Endometrium (tissue), 2 donors: Measurements from ENCODE around the gene SIPA1L3.
"Not testable (repeated sequence)": the region's sequence is repeated elsewhere in the genome, so short reads cannot be mapped to it uniquely, and the experiment has no call there.

Source experiments
- FAIRE-seq: peaks from 2 replicates; lab custom pipeline; 2012; peaks lifted over from hg19 to GRCh38; lab: Jason Lieb, UNC
- donor health status: control.
- donor health status: control.

The SIPA1L3 gene

GRCh38 chr19:37920591-37921450 lies 13.8 kb downstream of the SIPA1L3 start:
- no peak for FAIRE-seq

- not testable (repeated sequence) for FAIRE-seq
These were observed 17.6 kb downstream of the SIPA1L3 start for GRCh38 chr19:37924573-37924972.

GRCh38 chr19:37925212-37925611 lies 18.2 kb downstream of the SIPA1L3 start:
- no peak for FAIRE-seq

- FAIRE-seq = no peak
These were observed 19.2 kb downstream of the SIPA1L3 start for GRCh38 chr19:37926255-37926654.

- no peak for FAIRE-seq
These were observed 19.7 kb downstream of the SIPA1L3 start for GRCh38 chr19:37926711-37927110.

- FAIRE-seq = no peak
These were observed 21.7 kb downstream of the SIPA1L3 start for GRCh38 chr19:37928527-37929286.

GRCh38 chr19:37929355-37929923 lies 22.4 kb downstream of the SIPA1L3 start:
- FAIRE-seq = no peak

GRCh38 chr19:37930416-37930815 lies 23.4 kb downstream of the SIPA1L3 start:
- no peak for FAIRE-seq

- FAIRE-seq = no peak
These were observed 25.1 kb downstream of the SIPA1L3 start for GRCh38 chr19:37931881-37932655.

GRCh38 chr19:37932985-37933936 lies 26.3 kb downstream of the SIPA1L3 start:
- FAIRE-seq = no peak

- no peak for FAIRE-seq
These were observed 26.9 kb downstream of the SIPA1L3 start for GRCh38 chr19:37933937-37934358.

- no peak for FAIRE-seq
These were observed 28.3 kb downstream of the SIPA1L3 start for GRCh38 chr19:37935341-37935740.

- no peak for FAIRE-seq
These were observed 29.2 kb downstream of the SIPA1L3 start for GRCh38 chr19:37936166-37936565.

- no peak for FAIRE-seq
These were observed 29.9 kb downstream of the SIPA1L3 start for GRCh38 chr19:37936886-37937285.

GRCh38 chr19:37938353-37938752 lies 31.3 kb downstream of the SIPA1L3 start:
- FAIRE-seq = no peak

- no peak for FAIRE-seq
These were observed 34.9 kb downstream of the SIPA1L3 start for GRCh38 chr19:37941782-37942515.

GRCh38 chr19:37942516-37942902 lies 35.5 kb downstream of the SIPA1L3 start:
- no peak for FAIRE-seq

GRCh38 chr19:37943480-37943879 lies 36.5 kb downstream of the SIPA1L3 start:
- FAIRE-seq = no peak

GRCh38 chr19:37946132-37946531 lies 39.1 kb downstream of the SIPA1L3 start:
- no peak for FAIRE-seq

- FAIRE-seq = no peak
These were observed 40.8 kb downstream of the SIPA1L3 start for GRCh38 chr19:37947778-37948177.
